SK-N-SH (cell line): ENCODE results near the gene TRPM3. TPM values are rescaled to one million over a fixed set of nuclear protein-coding genes. Genes with fewer than 3 reads are reported as not detected.

Source experiments
- CTCF ChIA-PET: fragments of 300-600, 350-600 bp; formaldehyde crosslinking; extraction: SDS; loops from one replicate; lab custom pipeline; 2021; lab: Yijun Ruan, JAX
- POLR2A ChIA-PET: fragments of 350-600 bp; sonication (Branson Sonifier 250); formaldehyde crosslinking; extraction: SDS; loops from one replicate; lab custom pipeline; 2020; ENCODE audit warnings: antibody characterized with exemption, inconsistent platforms; lab: Yijun Ruan, JAX
- DNase-seq: peaks from one replicate; pipeline ENCODE4 v3.0.0; 2012
- H2AFZ ChIP-seq: fragments of 200-600 bp; sonication (generic); 2 replicates; pipeline ENCODE4 v1.8.1; 2016; ENCODE audit warnings: antibody characterized with exemption, mild to moderate bottlenecking, low read depth
- H3F3A ChIP-seq: fragments of 200-600 bp; sonication (generic); replicated peaks from 2 replicates; pipeline ENCODE3; 2016; ENCODE audit warnings: antibody characterized with exemption, mild to moderate bottlenecking; ENCODE audit not compliant: insufficient read depth
- H3K27ac ChIP-seq, 2 experiments: fragments of 200-500 bp in 1 of 2; fragments of 200-600 bp in 1 of 2; sonication (Bioruptor generic) in 1 of 2; sonication (generic), shearing (Covaris generic) in 1 of 2; 2 replicates each; pipeline versions ENCODE4 v1.5.1 to v1.6.1; 2014 to 2016; ENCODE audit warnings: low read depth in 2 of 2, inconsistent platforms in 1 of 2, low read length in 1 of 2, mild to moderate bottlenecking in 1 of 2, mixed read lengths in 1 of 2
- H3K27me3 ChIP-seq: fragments of 200-600 bp; sonication (generic), shearing (Covaris generic); 2 replicates; pipeline ENCODE4 v1.6.1; 2016; ENCODE audit warnings: mixed run types; ENCODE audit not compliant: insufficient read depth
- H3K36me3 ChIP-seq, 2 experiments: fragments of 200-500 bp in 1 of 2; fragments of 200-600 bp in 1 of 2; sonication (Bioruptor generic) in 1 of 2; sonication (generic) in 1 of 2; replicated peaks in 1 of 2; 2 replicates each; pipeline versions ENCODE3 to v1.5.1; 2014 to 2016; ENCODE audit warnings: low read length in 1 of 2, mild to moderate bottlenecking in 1 of 2; ENCODE audit not compliant: insufficient read depth in 2 of 2, control insufficient read depth in 1 of 2
- H3K4me1 ChIP-seq, 2 experiments: fragments of 200-500 bp in 1 of 2; fragments of 200-600 bp in 1 of 2; sonication (Bioruptor generic) in 1 of 2; sonication (generic), shearing (Covaris generic) in 1 of 2; 2 replicates each; pipeline versions ENCODE4 v1.5.1 to v1.6.1; 2014 to 2016; ENCODE audit warnings: low read depth in 1 of 2, low read length in 1 of 2, mixed run types in 1 of 2; ENCODE audit not compliant: insufficient read depth in 2 of 2, control insufficient read depth in 1 of 2
- H3K4me2 ChIP-seq: fragments of 200-600 bp; sonication (generic), shearing (Covaris generic); 2 replicates; pipeline ENCODE4 v1.6.1; 2017; ENCODE audit warnings: mixed run types
- H3K4me3 ChIP-seq, 2 experiments: fragments of 200-500 bp in 1 of 2; fragments of 200-600 bp in 1 of 2; sonication (Bioruptor generic) in 1 of 2; sonication (generic), shearing (Covaris generic) in 1 of 2; 2 replicates each; pipeline versions ENCODE4 v1.5.1 to v1.8.1; 2014 to 2016; ENCODE audit warnings: low read depth in 2 of 2, inconsistent platforms in 1 of 2, low read length in 1 of 2, mild to moderate bottlenecking in 1 of 2, mixed read lengths in 1 of 2, moderate library complexity in 1 of 2
- H3K79me2 ChIP-seq: fragments of 200-600 bp; sonication (generic); 2 replicates; pipeline ENCODE4 v1.8.1; 2017; ENCODE audit warnings: mild to moderate bottlenecking; ENCODE audit not compliant: insufficient read depth
- H3K9ac ChIP-seq: fragments of 200-600 bp; sonication (generic); 2 replicates; pipeline ENCODE4 v1.6.1; 2017; ENCODE audit warnings: mixed run types
- H3K9me2 ChIP-seq: fragments of 200-600 bp; sonication (generic); 2 replicates; pipeline ENCODE4 v1.6.1; 2017; ENCODE audit warnings: mixed run types
- H3K9me3 ChIP-seq: fragments of 200-600 bp; sonication (generic); 2 replicates; pipeline ENCODE4 v1.6.1; 2017; ENCODE audit warnings: mixed run types, mild to moderate bottlenecking, moderate library complexity
- H4K20me1 ChIP-seq: fragments of 200-600 bp; sonication (generic); 2 replicates; pipeline ENCODE4 v1.6.1; 2017; ENCODE audit warnings: mild to moderate bottlenecking, mixed run types; ENCODE audit not compliant: insufficient read depth
- CHD2 ChIP-seq: fragments of 150-350 bp; IDR thresholded peaks from 2 replicates; pipeline ENCODE4 v1.6.1; 2018; ENCODE audit warnings: low read length; ENCODE audit not compliant: partially characterized antibody
- CTCF ChIP-seq: fragments of 200-600 bp; sonication (generic); IDR thresholded peaks from 2 replicates; pipeline ENCODE4 v1.6.1; 2017; ENCODE audit warnings: antibody characterized with exemption, mild to moderate bottlenecking, moderate library complexity
- ELF1 ChIP-seq: IDR thresholded peaks from 2 replicates; pipeline ENCODE4 v1.4.0; 2012
- MXI1 ChIP-seq: IDR thresholded peaks from 2 replicates; pipeline ENCODE4 v1.6.1; 2012; ENCODE audit warnings: mild to moderate bottlenecking, low read depth, low read length, improper control_type of control experiment
- NFIC ChIP-seq: IDR thresholded peaks from 2 replicates; pipeline ENCODE4 v1.4.0; 2012; ENCODE audit warnings: borderline replicate concordance
- NRF1 ChIP-seq: IDR thresholded peaks from 2 replicates; pipeline ENCODE4 v1.6.1; 2012; ENCODE audit warnings: low read depth, mild to moderate bottlenecking, low read length
- POLR2AphosphoS5 ChIP-seq: IDR thresholded peaks from 2 replicates; pipeline ENCODE4 v1.6.1; 2012; ENCODE audit warnings: low read depth, low read length
- RXRA ChIP-seq: IDR thresholded peaks from 2 replicates; pipeline ENCODE4 v1.4.0; 2012; ENCODE audit warnings: low read depth, mild to moderate bottlenecking, borderline replicate concordance
- SMC3 ChIP-seq: IDR thresholded peaks from 2 replicates; pipeline ENCODE4 v1.6.1; 2012; ENCODE audit warnings: low read depth, low read length, improper control_type of control experiment
- TAF1 ChIP-seq: IDR thresholded peaks from 2 replicates; pipeline ENCODE4 v1.6.1; 2012; ENCODE audit warnings: low read depth, mild to moderate bottlenecking, low read length, moderate library complexity, borderline replicate concordance
- TEAD4 ChIP-seq: IDR thresholded peaks from 2 replicates; pipeline ENCODE4 v1.4.0; 2012; ENCODE audit warnings: mild to moderate bottlenecking, borderline replicate concordance; ENCODE audit not compliant: insufficient read depth
- USF2 ChIP-seq: fragments of 150-350 bp; IDR thresholded peaks from 2 replicates; pipeline ENCODE4 v1.6.1; 2017; ENCODE audit warnings: antibody characterized with exemption, low read length, low read depth, borderline replicate concordance
- WGBS: methylation state at CpG from one replicate; pipeline ENCODE4 v1.1.6; 2017; ENCODE audit warnings: low lambda C conversion rate; 5-methylcytosine and 5-hydroxymethylcytosine counted together
- polyA plus RNA-seq, 3 experiments: library from polyadenylated mRNA; depleted of rRNA; stranded (reverse); fragments of >200 nt; gene quantifications; 2 replicates each; pipeline ENCODE4 v1.2.3, GENCODE V29; 2012
- TF ChIP-seq, protein P1 (sequence below): fragments of 150-350 bp; IDR thresholded peaks from 2 replicates; pipeline ENCODE4 v1.6.1; 2016; ENCODE audit warnings: mild to moderate bottlenecking, low read depth, low read length
- TF ChIP-seq, protein P2 (sequence below): IDR thresholded peaks from 2 replicates; pipeline ENCODE4 v1.4.0; 2012; ENCODE audit warnings: low read depth, borderline replicate concordance

The TRPM3 gene
- polyA plus RNA-seq, 1 of the 3 experiments (the other 2 are of a cell fraction), result not detected

GRCh38 chr9:70566751-70567150 lies 554.7 kb downstream of the TRPM3 start:
- no peak overlapping the region for H3K27ac ChIP-seq
- TF ChIP-seq TEAD4 (no peak), TAF1 (no peak), SMC3 (no peak), NFIC (no peak), MXI1 (no peak)
- ChIA-PET POLR2A (no interaction called here), CTCF (interaction anchor here (0.9 to 1.0 kb wide), 2 partner anchors 10 to 35 kb away, joined by 3 to 4 read pairs; no protein-coding TSS in a partner anchor)
- H3K4me1 ChIP-seq, result no peaks in the 10 kb centered on the region; a peak in 2 of 4 replicates
- H3K9me2 ChIP-seq, result no peaks in the 10 kb centered on the region
- no peak overlapping the region for H3K4me2 ChIP-seq
- no peaks in the 10 kb centered on the region for H3K27me3 ChIP-seq
- no peak overlapping the region for H3K4me3 ChIP-seq
- H3K36me3 ChIP-seq, result no peaks in the 10 kb centered on the region
- H2AFZ ChIP-seq, result no peak overlapping the region
- H3K9me3 ChIP-seq, result no peaks in the 10 kb centered on the region
- H3K9ac ChIP-seq, result no peak overlapping the region
- WGBS, result 50% methylated on average over 4 of the region's 4 CpGs
- no peaks in the 10 kb centered on the region for H3K79me2 ChIP-seq
- no peaks in the 10 kb centered on the region for H4K20me1 ChIP-seq
- no peak for DNase-seq
- H3F3A ChIP-seq, result no peaks in the 10 kb centered on the region

- H3K4me3 ChIP-seq, result no peak overlapping the region
- TF ChIP-seq TEAD4 (no peak), NFIC (no peak), RXRA (no peak)
- H3K4me1 ChIP-seq, result no peaks in the 10 kb centered on the region; a peak in 2 of 4 replicates
- no peaks in the 10 kb centered on the region for H3K36me3 ChIP-seq
- no peak for DNase-seq
- WGBS, result 86% methylated on average over 3 of the region's 3 CpGs
- CTCF ChIA-PET, result interaction anchor here (1.0 kb wide), 1 partner anchor 36 kb away, joined by 3 read pairs; no protein-coding TSS in a partner anchor
- H3K9me3 ChIP-seq, result no peaks in the 10 kb centered on the region
- H3F3A ChIP-seq, result no peaks in the 10 kb centered on the region
- no peaks in the 10 kb centered on the region for H3K79me2 ChIP-seq
- no peak overlapping the region for H3K27ac ChIP-seq
- no peak overlapping the region for H2AFZ ChIP-seq
- H4K20me1 ChIP-seq, result no peaks in the 10 kb centered on the region
- no peak overlapping the region for H3K4me2 ChIP-seq
- H3K27me3 ChIP-seq, result no peaks in the 10 kb centered on the region
- no peaks in the 10 kb centered on the region for H3K9me2 ChIP-seq
- no peak overlapping the region for H3K9ac ChIP-seq
- POLR2A ChIA-PET, result no interaction called here
These were observed 555.4 kb downstream of the TRPM3 start for GRCh38 chr9:70566066-70566465.

GRCh38 chr9:70564468-70565335 lies 556.7 kb downstream of the TRPM3 start:
- H3F3A ChIP-seq, result no peaks in the 10 kb centered on the region
- H4K20me1 ChIP-seq, result no peaks in the 10 kb centered on the region
- no peaks in the 10 kb centered on the region for H3K36me3 ChIP-seq
- POLR2A ChIA-PET, result no interaction called here
- H3K9me2 ChIP-seq, result no peaks in the 10 kb centered on the region
- WGBS, result 55% methylated on average over 8 of the region's 8 CpGs
- CTCF ChIA-PET, result interaction anchor here (0.6 kb wide), 1 partner anchor 391 kb away, joined by 3 read pairs; no protein-coding TSS in a partner anchor
- no peak overlapping the region for H3K4me2 ChIP-seq
- no peaks in the 10 kb centered on the region for H3K79me2 ChIP-seq
- TF ChIP-seq POLR2AphosphoS5 (no peak), ELF1 (no peak), USF2 (no peak), SMC3 (no peak), NRF1 (no peak), NFIC (no peak), CHD2 (no peak), CTCF (no peak)
- TF ChIP-seq, protein P1, sequence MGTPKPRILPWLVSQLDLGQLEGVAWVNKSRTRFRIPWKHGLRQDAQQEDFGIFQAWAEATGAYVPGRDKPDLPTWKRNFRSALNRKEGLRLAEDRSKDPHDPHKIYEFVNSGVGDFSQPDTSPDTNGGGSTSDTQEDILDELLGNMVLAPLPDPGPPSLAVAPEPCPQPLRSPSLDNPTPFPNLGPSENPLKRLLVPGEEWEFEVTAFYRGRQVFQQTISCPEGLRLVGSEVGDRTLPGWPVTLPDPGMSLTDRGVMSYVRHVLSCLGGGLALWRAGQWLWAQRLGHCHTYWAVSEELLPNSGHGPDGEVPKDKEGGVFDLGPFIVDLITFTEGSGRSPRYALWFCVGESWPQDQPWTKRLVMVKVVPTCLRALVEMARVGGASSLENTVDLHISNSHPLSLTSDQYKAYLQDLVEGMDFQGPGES, result no peak
- TF ChIP-seq, protein P2, sequence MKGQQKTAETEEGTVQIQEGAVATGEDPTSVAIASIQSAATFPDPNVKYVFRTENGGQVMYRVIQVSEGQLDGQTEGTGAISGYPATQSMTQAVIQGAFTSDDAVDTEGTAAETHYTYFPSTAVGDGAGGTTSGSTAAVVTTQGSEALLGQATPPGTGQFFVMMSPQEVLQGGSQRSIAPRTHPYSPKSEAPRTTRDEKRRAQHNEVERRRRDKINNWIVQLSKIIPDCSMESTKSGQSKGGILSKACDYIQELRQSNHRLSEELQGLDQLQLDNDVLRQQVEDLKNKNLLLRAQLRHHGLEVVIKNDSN, result no peak
- H3K27ac ChIP-seq, result no peak overlapping the region
- H2AFZ ChIP-seq, result no peak overlapping the region
- H3K4me3 ChIP-seq, result no peak overlapping the region
- no peaks in the 10 kb centered on the region; a peak in 2 of 4 replicates for H3K4me1 ChIP-seq
- no peak overlapping the region for H3K9ac ChIP-seq
- no peaks in the 10 kb centered on the region for H3K9me3 ChIP-seq
- no peaks in the 10 kb centered on the region for H3K27me3 ChIP-seq
- DNase-seq, result no peak
